H1 (cell line): ENCODE data around the gene RBM34. TPM values are rescaled to one million over a fixed set of nuclear protein-coding genes. Genes with fewer than 3 reads are reported as not detected.
A peak's percentile ranks its signal among the peaks of the same experiment; 100 is the strongest.

Source experiments
- CTCF ChIA-PET: fragments of 300-600 bp; sonication (Branson Sonifier 250); formaldehyde crosslinking; loops from one replicate; lab custom pipeline; 2021; ENCODE audit not compliant: partially characterized antibody; lab: Charles Lee
- POLR2A ChIA-PET: fragments of 300-600 bp; sonication (Branson Sonifier 250); formaldehyde crosslinking; loops from one replicate; lab custom pipeline; 2021; ENCODE audit warnings: inconsistent platforms; ENCODE audit not compliant: partially characterized antibody; lab: Charles Lee
- DNase-seq, 2 experiments: peaks; one replicate each; pipeline versions ENCODE4 v3.0.0 to v3.0.0-alpha.2; 2010 to 2022; ENCODE audit warnings: low spot score in 2 of 2, low read depth in 1 of 2, mixed read lengths in 1 of 2
- FAIRE-seq: peaks from 2 replicates; lab custom pipeline; 2011; peaks lifted over from hg19 to GRCh38; lab: Jason Lieb, UNC
- H2AFZ ChIP-seq: 2 replicates; pipeline ENCODE4 v1.8.1; 2012; ENCODE audit warnings: low read length, inconsistent platforms
- H2AK5ac ChIP-seq: 2 replicates; pipeline ENCODE4 v1.6.1; 2013; ENCODE audit warnings: low read depth, low read length
- H2BK120ac ChIP-seq: replicated peaks from 2 replicates; pipeline ENCODE3; 2013; ENCODE audit warnings: low read depth, low read length, inconsistent platforms
- H2BK12ac ChIP-seq: 2 replicates; pipeline ENCODE4 v1.6.1; 2013; ENCODE audit warnings: low read depth, low read length
- H2BK15ac ChIP-seq: 2 replicates; pipeline ENCODE4 v1.6.1; 2013; ENCODE audit warnings: low read length
- H2BK20ac ChIP-seq: 2 replicates; pipeline ENCODE4 v1.6.1; 2013; ENCODE audit warnings: low read length
- H2BK5ac ChIP-seq: 2 replicates; pipeline ENCODE4 v1.6.1; 2013; ENCODE audit warnings: low read depth, low read length
- H3K14ac ChIP-seq: 2 replicates; pipeline ENCODE4 v1.6.1; 2013; ENCODE audit warnings: inconsistent platforms; ENCODE audit not compliant: insufficient read length
- H3K18ac ChIP-seq: 2 replicates; pipeline ENCODE4 v1.6.1; 2013; ENCODE audit warnings: low read length; ENCODE audit errors: extremely low read depth
- H3K23ac ChIP-seq: 2 replicates; pipeline ENCODE4 v1.6.1; 2013; ENCODE audit warnings: inconsistent platforms; ENCODE audit not compliant: insufficient read length
- H3K23me2 ChIP-seq: 2 replicates; pipeline ENCODE4 v1.6.1; 2013; ENCODE audit warnings: low read depth, low read length
- H3K27ac ChIP-seq: 2 replicates; pipeline ENCODE4 v1.6.1; 2011; ENCODE audit warnings: low read depth, low read length, inconsistent platforms
- H3K27me3 ChIP-seq, 4 experiments: replicated peaks in 1 of 4; 1 replicate in 1 of 4; 2 replicates in 3 of 4; pipeline versions ENCODE4 v1.6.1 to v1.8.1; 2011 to 2013; ENCODE audit warnings: low read length in 3 of 4, mild to moderate bottlenecking in 3 of 4, inconsistent platforms in 2 of 4, mixed read lengths in 2 of 4, moderate library complexity in 1 of 4; ENCODE audit not compliant: control insufficient read depth in 3 of 4, insufficient read depth in 3 of 4; ENCODE audit errors: extremely low read depth in 1 of 4
- H3K36me3 ChIP-seq, 4 experiments: 2 replicates each; pipeline versions ENCODE4 v1.6.1 to v1.8.1; 2011 to 2013; ENCODE audit warnings: mild to moderate bottlenecking in 4 of 4, low read length in 3 of 4, moderate library complexity in 2 of 4, control low read depth in 1 of 4, inconsistent platforms in 1 of 4; ENCODE audit not compliant: insufficient read depth in 4 of 4, control insufficient read depth in 2 of 4
- H3K4ac ChIP-seq: replicated peaks from 2 replicates; pipeline ENCODE3; 2013; ENCODE audit warnings: low read length, low read depth, mixed read lengths, inconsistent platforms; ENCODE audit not compliant: insufficient read length
- H3K4me1 ChIP-seq, 4 experiments: replicated peaks in 1 of 4; 1 replicate in 1 of 4; 2 replicates in 3 of 4; pipeline versions ENCODE4 v1.6.1 to v1.8.1; 2011 to 2013; ENCODE audit warnings: low read length in 3 of 4, inconsistent platforms in 2 of 4, mixed read lengths in 1 of 4; ENCODE audit not compliant: insufficient read depth in 4 of 4, control insufficient read depth in 3 of 4
- H3K4me2 ChIP-seq, 2 experiments: 2 replicates each; pipeline versions ENCODE4 v1.6.1 to v1.8.1; 2011 to 2013; ENCODE audit warnings: low read depth in 2 of 2, low read length in 2 of 2, control low read depth in 1 of 2, inconsistent platforms in 1 of 2, mild to moderate bottlenecking in 1 of 2; ENCODE audit not compliant: insufficient read depth in 1 of 2
- H3K4me3 ChIP-seq, 4 experiments: fragments of 200-600, 300-600 bp in 1 of 4; sonication (generic), shearing (Covaris generic), sonication (Bioruptor Twin) in 1 of 4; 2 replicates each; pipeline versions ENCODE4 v1.5.1 to v1.8.1; 2011 to 2016; ENCODE audit warnings: low read length in 4 of 4, low read depth in 3 of 4, control low read depth in 2 of 4, inconsistent platforms in 2 of 4, mild to moderate bottlenecking in 2 of 4, mixed read lengths in 1 of 4, moderate library complexity in 1 of 4; ENCODE audit not compliant: insufficient read depth in 2 of 4; ENCODE audit errors: extremely low read depth in 1 of 4
- H3K56ac ChIP-seq: replicated peaks from 2 replicates; pipeline ENCODE3; 2013; ENCODE audit warnings: low read depth, mild to moderate bottlenecking, mixed read lengths, low read length, inconsistent platforms; ENCODE audit not compliant: insufficient read length
- H3K79me1 ChIP-seq: 2 replicates; pipeline ENCODE4 v1.6.1; 2013; ENCODE audit warnings: low read depth, low read length, control low read depth
- H3K79me2 ChIP-seq, 2 experiments: 2 replicates each; pipeline versions ENCODE4 v1.6.1 to v1.8.1; 2012 to 2013; ENCODE audit warnings: low read length in 2 of 2, mild to moderate bottlenecking in 2 of 2, inconsistent platforms in 1 of 2; ENCODE audit not compliant: insufficient read depth in 2 of 2, control insufficient read depth in 1 of 2
- H3K9ac ChIP-seq, 4 experiments: replicated peaks in 1 of 4; 1 replicate in 1 of 4; 2 replicates in 3 of 4; pipeline versions ENCODE4 v1.6.1 to v1.8.1; 2011 to 2013; ENCODE audit warnings: low read depth in 3 of 4, low read length in 3 of 4, control low read depth in 2 of 4, mild to moderate bottlenecking in 2 of 4, moderate library complexity in 2 of 4, inconsistent platforms in 1 of 4; ENCODE audit errors: extremely low read depth in 1 of 4
- H3K9me3 ChIP-seq, 2 experiments: 2 replicates each; pipeline versions ENCODE4 v1.6.1 to v1.8.1; 2012 to 2013; ENCODE audit warnings: mild to moderate bottlenecking in 2 of 2, moderate library complexity in 2 of 2, control low read depth in 1 of 2, inconsistent platforms in 1 of 2, low read depth in 1 of 2, low read length in 1 of 2, mixed read lengths in 1 of 2; ENCODE audit not compliant: insufficient read depth in 2 of 2
- H4K20me1 ChIP-seq, 2 experiments: replicated peaks in 1 of 2; 2 replicates each; pipeline versions ENCODE3 to v1.8.1; 2011 to 2013; ENCODE audit warnings: inconsistent platforms in 2 of 2, low read length in 2 of 2, mild to moderate bottlenecking in 1 of 2; ENCODE audit not compliant: insufficient read depth in 2 of 2, control insufficient read depth in 1 of 2
- H4K5ac ChIP-seq: 2 replicates; pipeline ENCODE4 v1.6.1; 2013; ENCODE audit warnings: low read length, low read depth, mixed read lengths, inconsistent platforms; ENCODE audit not compliant: insufficient read length
- H4K8ac ChIP-seq: 2 replicates; pipeline ENCODE4 v1.8.0; 2013; ENCODE audit warnings: mild to moderate bottlenecking, moderate library complexity, low read length, inconsistent platforms; ENCODE audit not compliant: insufficient read depth; ENCODE audit errors: extremely low read depth
- H4K91ac ChIP-seq: replicated peaks from 2 replicates; pipeline ENCODE3; 2013; ENCODE audit warnings: low read length, mixed read lengths, inconsistent platforms; ENCODE audit not compliant: insufficient read length
- SP2 ChIP-seq: IDR thresholded peaks from 2 replicates; pipeline ENCODE4 v1.6.1; 2012; ENCODE audit warnings: mild to moderate bottlenecking, low read length, inconsistent platforms
- WGBS, 2 experiments: shearing (Covaris generic) in 1 of 2; methylation state at CpG; one replicate each; pipeline versions ENCODE4 v1.1.6 to v1.1.7; 2013 to 2015; ENCODE audit warnings: low lambda C conversion rate in 2 of 2, mixed read lengths in 2 of 2, inconsistent platforms in 1 of 2, low coverage in 1 of 2, missing lambda C conversion rate in 1 of 2; ENCODE audit not compliant: insufficient replicate concordance in 2 of 2, insufficient coverage in 1 of 2, insufficient read length in 1 of 2; ENCODE audit errors: extremely low coverage in 1 of 2, missing lambda C conversion rate in 1 of 2; 5-methylcytosine and 5-hydroxymethylcytosine counted together
- polyA plus RNA-seq, 7 experiments: library from polyadenylated mRNA; depleted of rRNA in 3 of 7; stranded (reverse) in 5 of 7; unstranded in 2 of 7; fragments of >200 nt in 5 of 7; fragments of 200-250 nt in 2 of 7; gene quantifications; 1 replicate in 5 of 7; 2 replicates in 1 of 7; 4 replicates in 1 of 7; pipeline versions ENCODE4 v1.2.1 to v1.2.3, GENCODE V29; 2011 to 2013; ENCODE audit warnings: missing spikeins in 2 of 7, mixed read lengths in 2 of 7
- total RNA-seq: library from RNA; stranded (reverse); fragmentation: NEBNext Ultra II Directional; extraction: Animal tissue kit (Norgen Biotek cat#: 25700); gene quantifications from 2 replicates; pipeline ENCODE4 v1.2.1, GENCODE V29; 2021
- TF ChIP-seq, protein P1 (sequence below): IDR thresholded peaks from 2 replicates; pipeline ENCODE4 v1.6.1; 2011; ENCODE audit warnings: low read length, improper control_type of control experiment

RBM34 gene
- total and polyA plus RNA-seq, 2 of the 8 experiments (the other 6 are each of a cell fraction or from before 2014, with no cell fraction given), result 18.8 to 108 TPM

DNA sequence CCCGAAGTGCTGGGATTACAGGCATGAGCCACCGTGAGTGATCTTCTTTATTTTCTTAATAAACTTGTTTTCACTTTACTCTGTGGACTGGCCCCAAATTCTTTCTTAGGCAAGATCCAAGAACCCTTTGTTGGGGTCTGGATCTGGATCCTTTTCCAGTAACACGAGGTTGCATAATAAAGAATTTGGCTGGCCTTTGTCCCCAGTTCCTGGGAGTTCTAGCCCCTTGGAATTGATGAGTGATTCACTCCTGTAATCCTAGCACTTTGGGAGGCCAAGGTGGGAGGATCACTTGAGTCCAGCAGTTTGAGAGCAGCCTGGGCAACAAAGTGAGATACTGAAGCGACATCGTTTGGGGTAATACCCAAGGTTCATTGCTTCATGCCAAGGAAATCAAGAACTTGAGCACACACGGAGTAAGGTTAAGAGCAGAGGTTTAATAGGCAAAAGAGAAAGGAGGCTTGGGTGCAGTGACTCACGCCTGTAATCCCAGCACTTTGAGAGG is 30.2 kb downstream of the RBM34 start:
- H3K27me3 ChIP-seq, result no peaks in the 10 kb centered on the region
- H4K20me1 ChIP-seq, result peaks cover 10 to 11% of the 10 kb centered on the region in 2 experiments
- H3K14ac ChIP-seq, result no peak overlapping the region
- no peak overlapping the region for H4K5ac ChIP-seq
- H3K56ac ChIP-seq, result no peak overlapping the region
- H3K4me1 ChIP-seq, result peaks cover 0 to 6% (median 3%) of the 10 kb centered on the region in 4 experiments; a peak in 5 of 7 replicates
- CTCF ChIA-PET, result no interaction called here
- H3K4me3 ChIP-seq, result no peak overlapping the region
- peaks cover 6% of the 10 kb centered on the region; the same call in 1 of the 2 replicates for H3K23me2 ChIP-seq
- no peak overlapping the region; a peak in 2 of 7 replicates for H3K9ac ChIP-seq
- H3K36me3 ChIP-seq, result peaks cover 5 to 37% (median 20%) of the 10 kb centered on the region in 4 experiments
- no peaks in the 10 kb centered on the region for H3K9me3 ChIP-seq
- H3K4me2 ChIP-seq, result no peak overlapping the region
- no peak overlapping the region for H3K4ac ChIP-seq
- no peak overlapping the region for H2AK5ac ChIP-seq
- no peak overlapping the region for H2BK120ac ChIP-seq
- no peak overlapping the region for H3K23ac ChIP-seq
- H3K79me2 ChIP-seq, result peaks cover 27 to 28% of the 10 kb centered on the region in 2 experiments
- WGBS, 2 experiments, result 87% methylated on average over 7 of the region's 7 CpGs; no CpG with 5 or more reads in 1 of the 2 experiments
- no peak overlapping the region for H4K8ac ChIP-seq
- no peak for FAIRE-seq
- H2AFZ ChIP-seq, result no peak overlapping the region
- no peak overlapping the region for H3K18ac ChIP-seq
- no peak overlapping the region for H2BK12ac ChIP-seq
- H3K27ac ChIP-seq, result no peak overlapping the region
- DNase-seq, result peak in 1 of 2 experiments; percentile 38
- POLR2A ChIA-PET, result interaction anchor here (1.6 to 7.1 kb wide), 3 partner anchors 10 to 30 kb away, joined by 9 to 83 read pairs (median 63); partner anchors contain the start of gene RBM34
- H2BK20ac ChIP-seq, result no peak overlapping the region
- H2BK5ac ChIP-seq, result no peak overlapping the region
- no peaks in the 10 kb centered on the region for H3K79me1 ChIP-seq
- H4K91ac ChIP-seq, result no peak overlapping the region
- no peak overlapping the region for H2BK15ac ChIP-seq
- no peak for TF ChIP-seq SP2
- TF ChIP-seq, protein P1, sequence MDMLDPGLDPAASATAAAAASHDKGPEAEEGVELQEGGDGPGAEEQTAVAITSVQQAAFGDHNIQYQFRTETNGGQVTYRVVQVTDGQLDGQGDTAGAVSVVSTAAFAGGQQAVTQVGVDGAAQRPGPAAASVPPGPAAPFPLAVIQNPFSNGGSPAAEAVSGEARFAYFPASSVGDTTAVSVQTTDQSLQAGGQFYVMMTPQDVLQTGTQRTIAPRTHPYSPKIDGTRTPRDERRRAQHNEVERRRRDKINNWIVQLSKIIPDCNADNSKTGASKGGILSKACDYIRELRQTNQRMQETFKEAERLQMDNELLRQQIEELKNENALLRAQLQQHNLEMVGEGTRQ, result no peak
